GM21723 (cell line): ENCODE results near the gene TEX53.
A peak's percentile ranks its signal among the peaks of the same experiment; 100 is the strongest.

ENCODE experiments used
- ATAC-seq: cut with Tn5 transposase; IDR thresholded peaks from one replicate; pipeline ENCODE4 v1.9.1; 2021; ENCODE audit warnings: mild to moderate bottlenecking, moderate library complexity; ENCODE audit not compliant: unreplicated experiment

TEX53 gene

DNA sequence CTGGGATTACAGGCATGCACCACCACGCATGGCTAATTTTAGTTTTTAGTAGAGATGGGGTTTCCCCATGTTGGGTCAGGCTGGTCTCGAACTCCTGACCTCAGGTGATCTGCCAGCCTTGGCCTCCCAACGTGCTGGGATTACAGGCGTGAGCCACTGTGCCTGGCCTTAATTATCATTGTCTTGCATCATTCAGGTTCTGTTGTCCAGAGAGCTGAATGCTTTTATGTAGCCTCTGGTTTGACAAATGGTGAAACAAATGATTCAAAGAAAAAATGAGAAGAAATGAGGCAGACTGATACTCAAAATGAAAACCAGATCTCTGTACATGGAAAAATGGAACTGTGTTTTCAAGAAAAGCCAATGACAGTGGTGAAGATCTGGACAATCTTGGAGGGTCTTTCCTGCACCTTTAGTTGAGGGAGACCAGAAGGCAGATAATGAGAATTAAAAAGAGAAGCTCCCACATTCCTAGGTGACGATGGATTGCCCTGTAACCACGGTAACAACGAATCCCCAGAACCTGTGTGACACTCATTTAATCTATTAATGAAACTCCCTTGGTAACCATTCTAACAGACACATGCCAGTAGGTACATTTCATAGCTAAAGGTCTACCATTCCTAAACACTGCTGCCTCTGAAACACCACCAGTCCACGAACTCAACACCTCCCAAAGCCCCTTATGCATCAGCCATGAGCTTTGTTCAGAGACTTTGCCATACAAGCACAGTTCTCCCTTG, 22.8 kb upstream of the TEX53 start:
- no peak for ATAC-seq

DNA sequence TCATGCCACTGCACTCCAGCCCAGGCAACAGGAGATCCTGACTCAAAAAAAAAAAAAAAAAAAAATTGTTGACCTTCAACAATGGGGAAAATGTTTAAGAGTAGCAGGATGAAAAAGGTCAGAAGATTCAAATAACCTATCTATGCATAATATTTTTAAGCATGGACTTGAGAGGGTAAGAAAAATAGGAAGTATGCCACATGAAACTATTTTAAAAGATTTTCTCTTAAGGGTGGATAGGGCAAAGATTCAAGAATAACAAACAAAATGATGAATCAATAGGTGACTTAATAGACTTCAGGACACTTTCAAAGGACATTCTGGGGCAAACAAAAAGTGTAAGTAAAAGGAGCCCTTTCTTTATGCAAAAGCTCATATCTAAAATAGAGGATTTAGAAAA, 21.2 kb upstream of the TEX53 start:
- ATAC-seq, result no peak

DNA sequence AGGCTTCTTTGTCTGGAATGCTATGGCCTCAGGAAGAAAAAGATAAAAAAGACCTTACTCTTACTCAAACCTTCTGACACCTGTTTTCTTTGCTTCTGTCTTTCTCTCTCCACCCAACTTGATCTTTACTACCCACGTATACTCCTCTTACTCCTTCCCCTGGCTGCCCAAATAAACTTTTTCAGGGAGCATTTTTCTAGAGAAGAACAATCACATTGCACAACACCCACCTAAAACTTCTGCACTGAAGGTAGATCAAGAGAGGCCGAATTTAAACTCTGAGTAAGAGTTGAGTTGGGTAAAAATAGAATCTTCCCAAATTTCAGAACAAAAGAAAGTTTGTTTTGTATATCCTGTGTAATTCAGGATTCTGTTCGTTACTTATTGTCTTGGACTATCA, 20.5 kb upstream of the TEX53 start:
- ATAC-seq, result no peak

DNA sequence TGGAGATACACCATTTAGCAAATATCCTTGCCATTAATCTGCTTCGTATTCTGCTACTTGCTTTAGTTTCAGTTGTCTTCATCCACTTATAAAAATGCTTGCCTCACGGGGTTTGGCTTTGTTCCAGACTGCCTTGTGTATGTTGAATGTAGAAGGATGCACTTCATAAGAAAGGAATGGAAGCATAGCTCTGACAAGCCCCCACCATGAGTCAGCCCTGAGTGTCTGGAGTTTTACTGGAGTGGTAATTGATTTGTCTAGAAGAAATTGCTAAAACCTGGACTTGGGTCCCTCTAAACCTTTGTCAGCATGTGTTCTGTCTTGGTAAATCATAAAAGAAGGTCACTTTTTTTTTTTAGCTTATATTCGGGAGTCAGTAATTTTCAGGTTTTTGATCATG, 19.8 kb upstream of the TEX53 start:
- no peak for ATAC-seq

DNA sequence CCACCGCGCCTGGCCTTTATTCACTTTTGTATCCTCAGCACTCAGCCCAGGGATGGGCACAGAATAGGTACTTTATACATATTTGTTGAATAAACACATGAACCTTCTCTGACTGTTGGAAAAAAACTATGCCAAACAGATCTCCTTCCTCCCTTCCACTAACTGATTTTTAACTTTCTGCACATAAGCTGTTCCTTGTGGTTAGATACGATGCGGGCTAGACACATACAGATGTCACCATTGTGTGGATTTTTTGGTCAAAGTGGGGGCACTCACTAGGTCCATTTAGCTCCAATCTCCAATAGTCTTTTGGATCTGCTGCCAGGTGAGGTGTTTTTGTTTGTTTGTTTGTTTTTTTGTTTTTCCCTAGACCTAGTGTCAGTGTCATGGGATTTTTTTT, 19.3 kb upstream of the TEX53 start:
- no peak for ATAC-seq

DNA sequence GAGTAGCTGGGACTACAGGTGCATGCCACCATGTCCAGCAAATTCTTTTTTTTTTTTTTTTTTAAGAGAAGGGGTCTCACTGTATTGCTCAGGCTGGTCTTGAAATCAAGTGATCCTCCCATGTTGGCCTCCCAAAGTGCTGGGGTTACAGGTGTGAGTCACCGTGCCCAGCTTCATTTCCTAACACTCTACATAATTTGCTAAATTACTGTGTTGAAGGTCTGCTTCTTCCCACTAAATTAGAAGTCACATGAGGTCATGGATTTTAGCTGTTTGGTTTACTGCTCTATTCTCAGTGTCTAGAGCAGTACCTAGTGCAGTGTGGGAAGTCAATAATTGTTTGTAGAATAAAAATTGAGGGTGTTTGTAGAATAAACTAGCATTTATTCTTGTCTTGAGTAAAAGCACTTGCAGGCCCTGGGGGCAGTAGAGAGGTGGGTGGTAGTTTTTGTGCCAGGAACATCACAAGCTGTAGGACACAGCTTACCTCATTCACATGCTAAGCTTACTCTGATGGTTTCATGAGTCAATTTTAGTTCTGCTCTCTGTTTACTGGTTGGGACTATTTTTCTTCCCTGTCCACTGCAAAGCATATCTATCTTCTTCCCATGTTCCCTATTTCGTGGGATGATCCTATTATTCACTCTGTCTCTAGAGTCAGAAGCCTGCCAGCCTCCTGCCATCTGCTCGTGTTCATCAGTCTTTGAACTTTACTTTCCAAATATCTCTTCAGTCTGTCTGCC, 17.4 kb upstream of the TEX53 start:
- no peak for ATAC-seq

DNA sequence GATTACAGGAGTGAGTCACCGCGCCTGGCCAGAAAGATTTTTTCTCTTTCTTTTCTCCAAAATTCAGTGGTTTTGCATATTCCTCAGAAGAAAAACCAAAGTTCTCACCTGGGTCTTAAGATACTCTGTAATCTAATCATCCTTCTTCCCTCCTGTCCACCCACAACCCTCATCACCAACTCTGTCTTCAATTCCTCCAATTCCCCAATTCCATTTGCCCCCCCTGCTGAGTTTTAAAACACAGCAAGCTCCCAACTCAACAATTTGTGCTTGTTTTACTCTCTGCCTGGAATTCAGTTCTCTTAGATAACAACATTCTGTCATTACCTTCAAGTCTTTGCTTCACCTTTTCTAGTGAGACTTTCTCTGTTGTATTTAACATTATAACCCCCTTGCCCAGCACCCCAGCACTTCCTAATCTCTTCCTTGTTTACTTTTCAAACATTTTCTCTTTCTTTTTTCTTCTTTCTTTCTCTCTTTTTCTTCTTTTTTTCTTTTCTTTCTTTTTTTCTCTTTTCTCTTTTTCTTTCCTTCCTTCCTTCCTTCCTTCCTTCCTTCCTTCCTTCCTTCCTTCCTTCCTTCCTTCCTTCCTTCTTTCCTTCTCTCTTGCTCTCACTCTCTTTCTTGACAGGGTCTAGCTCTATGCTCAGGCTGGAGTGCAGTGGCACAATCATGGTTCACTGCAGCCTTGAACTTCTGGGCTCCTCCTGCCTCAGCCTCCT, 16.6 kb upstream of the TEX53 start:
- ATAC-seq, result no peak

DNA sequence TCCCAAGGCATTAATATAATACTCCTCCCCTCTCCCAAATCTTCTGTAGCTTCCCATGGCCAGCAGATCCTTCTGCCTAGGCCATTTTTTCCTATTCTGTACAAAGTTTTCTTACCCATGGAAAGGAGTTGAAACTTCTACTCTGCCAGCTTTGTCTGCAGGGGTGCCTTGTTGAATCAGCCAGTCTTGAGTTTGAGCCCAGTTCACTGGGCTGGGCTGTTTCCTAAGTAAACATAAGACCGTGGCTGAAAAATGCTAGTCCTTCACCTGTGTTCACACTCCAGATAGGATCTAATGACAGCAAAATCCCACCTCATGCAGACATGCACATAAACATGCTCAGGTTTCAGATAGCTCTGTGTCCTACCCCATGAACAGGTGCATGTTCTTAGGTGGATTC, 14.0 kb upstream of the TEX53 start:
- no peak for ATAC-seq

DNA sequence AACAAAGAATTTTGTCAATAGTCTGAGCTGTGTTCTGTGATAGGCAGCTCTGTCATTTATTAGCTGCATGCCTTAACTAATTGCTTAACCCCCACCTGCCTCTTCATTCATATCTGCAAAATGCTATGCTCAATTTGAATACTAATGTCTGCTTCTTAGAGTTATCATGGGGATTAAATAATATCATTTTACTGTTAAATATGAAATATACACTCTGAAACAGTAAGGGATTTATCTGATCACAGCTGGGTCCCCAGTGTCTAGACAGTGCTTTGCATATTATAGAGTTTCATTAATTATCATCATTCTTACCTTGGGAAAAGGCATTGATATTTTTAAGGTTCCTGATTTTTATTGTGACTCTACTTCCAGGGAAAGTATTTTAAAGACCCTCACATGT, 12.4 kb upstream of the TEX53 start:
- ATAC-seq, result no peak

DNA sequence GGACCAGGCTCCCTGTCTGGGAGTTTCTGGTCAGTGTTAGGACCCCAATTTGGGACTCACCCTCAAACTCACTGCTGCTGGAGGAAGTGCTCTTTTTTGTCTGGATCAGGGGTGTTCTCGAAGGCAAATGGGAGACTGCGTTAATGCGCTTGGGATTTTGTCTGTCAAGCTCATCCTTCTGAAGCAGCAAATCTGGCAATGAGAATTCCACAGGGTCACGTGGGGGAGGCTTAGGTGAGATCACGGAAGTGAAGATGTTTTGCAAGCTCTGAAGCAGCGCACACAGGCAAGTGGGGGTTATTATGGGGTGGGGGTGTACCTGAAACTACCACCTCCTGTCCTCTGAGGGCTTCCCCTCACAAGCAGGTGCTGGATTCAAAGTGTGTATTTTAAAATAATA, 10.5 kb upstream of the TEX53 start:
- no peak for ATAC-seq

DNA sequence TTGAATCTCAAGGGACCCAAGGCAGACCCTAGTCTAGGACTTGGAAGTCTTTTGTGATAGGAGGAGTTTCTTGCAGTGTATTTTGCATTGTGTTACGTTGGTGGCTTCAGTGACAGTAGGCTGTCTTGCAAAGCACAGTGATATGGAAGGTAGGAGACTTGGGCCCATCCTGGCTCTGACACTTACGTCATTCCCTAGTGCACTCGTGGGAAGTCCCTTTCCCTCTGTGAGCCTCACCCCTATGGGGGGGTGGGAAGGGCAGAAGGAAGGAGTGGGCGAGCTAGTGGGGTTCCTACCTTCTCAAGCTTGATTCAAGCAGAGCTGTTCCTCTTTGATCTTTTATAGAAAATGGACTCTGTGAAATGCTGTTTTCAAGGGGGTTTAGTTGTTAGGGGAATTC, 9.2 kb upstream of the TEX53 start:
- ATAC-seq, result no peak

DNA sequence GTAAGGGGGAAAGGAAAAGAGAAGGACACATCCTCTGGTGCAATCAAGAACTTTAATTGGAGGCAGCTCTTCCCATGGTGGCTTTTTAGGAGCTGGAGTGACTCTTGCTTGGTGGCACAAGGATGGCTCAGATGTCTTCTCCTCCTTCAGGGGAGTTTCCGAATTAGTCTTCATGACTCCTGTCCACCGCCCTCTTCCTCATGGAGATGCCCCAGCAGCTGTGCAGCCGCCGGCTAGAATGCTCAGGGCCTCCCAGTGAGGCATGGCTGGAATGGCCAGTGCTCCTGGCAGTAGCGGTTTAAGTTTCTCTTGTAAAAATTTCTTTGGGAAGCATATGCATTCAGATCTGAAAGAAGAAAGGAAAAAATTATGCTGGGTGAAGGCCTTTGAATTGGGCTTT, 8.8 kb upstream of the TEX53 start:
- no peak for ATAC-seq

DNA sequence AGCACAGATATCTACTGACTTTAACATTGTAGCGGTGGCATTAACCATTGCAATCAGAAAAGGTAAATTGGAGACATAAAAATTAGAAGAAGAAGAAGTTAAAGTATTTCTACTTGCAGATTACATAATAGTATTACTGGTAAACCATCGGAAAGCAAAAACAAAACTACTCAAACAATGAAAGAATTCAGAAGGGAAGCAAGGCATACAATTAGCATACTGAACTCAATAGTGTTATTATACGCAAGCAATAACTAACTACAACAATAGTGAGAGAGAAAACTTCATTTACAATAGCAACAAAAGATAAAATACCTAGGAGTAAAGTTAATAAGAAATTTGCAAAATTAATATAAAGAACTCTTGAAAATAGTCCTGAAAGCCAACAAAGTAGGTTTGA, 6.6 kb upstream of the TEX53 start:
- ATAC-seq, result no peak

DNA sequence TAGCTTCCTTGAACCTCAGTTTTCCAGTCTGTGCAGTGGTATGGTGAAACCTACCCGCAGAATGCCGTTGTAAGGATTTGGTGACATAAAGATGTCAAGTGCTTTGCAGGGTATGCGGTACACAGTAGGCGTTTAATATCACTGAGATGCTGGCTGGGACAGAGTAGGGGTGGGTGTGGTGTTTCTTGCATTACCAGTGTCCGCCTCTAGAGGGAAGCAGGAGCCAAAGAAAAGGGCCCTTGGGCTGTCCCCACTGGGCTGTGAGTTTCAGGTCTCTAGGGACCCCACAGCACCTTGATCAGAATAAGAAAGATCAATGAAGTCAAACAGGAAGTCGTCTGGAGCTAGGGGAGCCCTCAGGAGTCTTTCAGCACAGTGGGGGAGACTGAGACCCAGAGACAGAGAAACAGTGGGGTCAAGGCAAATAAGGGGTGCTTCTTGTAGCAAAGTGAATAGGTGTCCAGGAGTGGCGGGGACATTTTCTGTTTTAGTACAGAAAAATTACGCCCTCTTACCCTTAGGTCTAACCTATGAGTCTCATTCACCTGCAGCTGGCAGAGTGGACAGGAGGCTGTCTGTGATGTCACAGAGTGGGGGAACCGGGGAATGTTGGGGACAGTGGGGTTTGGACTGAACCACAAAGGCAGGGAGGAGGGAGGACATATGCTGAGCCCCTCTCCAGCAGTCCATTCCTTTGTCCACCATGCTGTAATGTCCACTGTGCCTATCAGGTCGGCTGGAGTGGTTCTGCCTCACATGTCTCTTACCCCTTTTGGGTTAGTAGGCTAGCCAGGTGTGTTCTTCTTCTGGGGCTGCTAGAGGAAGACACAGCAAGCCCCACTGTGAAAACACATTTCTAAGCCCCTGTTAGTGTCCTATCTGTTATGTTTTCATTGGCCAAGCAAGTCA, 4.7 kb upstream of the TEX53 start:
- peak; percentile 74 for ATAC-seq

DNA sequence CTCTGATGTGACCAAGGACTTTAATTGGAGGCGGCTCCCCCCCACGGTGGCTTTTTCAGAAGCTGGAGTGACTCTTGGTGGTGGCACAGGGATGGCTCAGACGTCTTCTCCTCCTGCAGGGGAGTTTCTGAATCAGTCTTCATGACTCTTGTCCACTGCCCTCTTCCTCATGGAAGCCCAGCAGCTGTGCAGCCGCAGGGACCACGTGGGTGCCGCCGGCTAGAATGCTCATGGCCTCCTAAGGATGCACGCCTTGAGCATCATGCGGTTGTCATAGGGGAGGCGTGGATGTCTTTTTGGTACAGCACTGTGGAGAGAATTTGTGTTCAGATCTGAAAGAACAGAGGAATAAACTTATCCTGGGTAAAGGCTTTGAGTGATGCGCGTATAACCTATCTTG, 1.3 kb downstream of the TEX53 start:
- no peak for ATAC-seq

DNA sequence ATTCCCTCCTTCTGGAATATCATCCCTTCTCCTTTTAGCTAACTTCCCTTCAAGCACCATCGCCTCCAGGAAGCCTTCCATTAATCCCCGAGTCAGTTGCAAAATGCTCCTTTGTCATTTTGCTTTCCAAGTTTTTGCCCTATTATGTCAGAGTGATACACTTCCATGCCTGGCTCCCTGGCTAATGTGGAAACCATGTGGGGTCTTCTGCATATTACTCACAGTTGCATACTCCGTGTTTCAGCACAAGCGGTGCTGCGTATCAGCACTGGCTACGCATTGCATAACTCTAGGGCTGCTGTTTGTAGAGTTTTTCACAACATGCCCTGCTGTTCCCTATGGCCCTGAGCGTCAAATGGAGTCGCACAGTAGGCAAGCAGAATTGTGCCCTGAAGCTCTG, 1.9 kb downstream of the TEX53 start:
- no peak for ATAC-seq

DNA sequence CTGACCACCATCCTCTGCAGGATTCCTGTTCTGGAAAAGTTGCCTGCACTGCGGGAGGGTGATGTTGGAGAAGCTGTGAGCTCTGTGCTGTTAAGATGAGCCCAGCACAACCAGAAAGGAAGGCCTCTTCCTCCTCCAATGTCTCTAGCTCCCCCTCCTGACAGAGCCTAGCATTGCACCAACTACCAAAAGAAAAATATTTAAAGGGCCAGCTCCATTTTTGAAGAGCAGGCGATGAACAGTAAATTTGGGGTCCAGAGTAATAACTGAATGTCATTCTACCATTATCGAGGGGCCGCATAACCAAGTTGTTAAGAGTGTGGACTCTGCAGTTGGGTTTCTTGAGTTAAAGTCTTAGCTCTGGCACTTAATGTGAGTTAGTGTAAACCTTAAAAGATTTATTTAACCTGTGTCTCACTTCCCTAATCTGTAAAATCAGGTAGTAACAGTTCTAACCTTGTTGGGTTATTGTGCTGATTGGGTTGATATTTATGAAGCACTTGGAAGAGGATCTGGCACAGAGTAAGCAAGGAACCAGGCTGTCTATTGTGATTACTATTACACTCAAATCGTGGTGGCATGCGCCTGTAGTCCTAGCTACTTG, 3.9 kb downstream of the TEX53 start:
- peak; percentile 85 for ATAC-seq

DNA sequence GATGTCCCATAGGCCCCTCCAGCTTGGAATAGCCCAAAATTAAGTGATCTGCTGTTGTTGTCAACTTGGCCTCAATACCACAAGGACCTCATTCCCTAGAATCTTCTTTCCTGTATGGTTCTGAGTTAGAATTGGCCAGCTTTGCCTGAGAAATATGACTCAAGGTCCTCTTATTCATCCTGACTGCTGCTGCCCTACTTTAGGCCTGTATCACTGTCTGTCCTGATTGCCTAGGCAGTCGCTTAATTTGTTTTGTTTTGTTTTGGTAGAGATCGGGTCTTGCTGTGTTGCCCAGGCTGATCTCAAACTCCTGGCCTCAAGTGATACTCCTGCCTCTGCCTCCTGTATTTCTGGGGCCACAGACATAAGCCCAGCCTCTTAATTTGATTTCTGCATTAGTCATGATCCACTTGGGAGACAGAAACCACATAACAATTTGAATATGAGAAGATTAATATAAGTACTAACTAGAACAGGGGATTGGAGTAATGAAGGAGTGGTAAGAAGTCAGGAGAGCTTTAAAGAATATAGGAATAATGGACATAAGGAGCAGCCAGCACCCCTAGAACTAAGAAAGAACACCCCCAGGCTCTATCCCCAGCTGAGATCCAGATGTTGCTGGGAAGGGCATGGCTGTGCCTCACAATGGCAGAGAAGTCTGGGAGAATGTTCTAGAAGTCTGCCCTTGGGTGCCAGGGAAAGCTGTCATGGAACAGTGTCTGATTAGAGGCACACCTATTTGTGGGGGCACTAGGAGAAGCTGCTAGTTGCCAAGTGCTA, 4.6 kb downstream of the TEX53 start:
- ATAC-seq, result peak; percentile 32

DNA sequence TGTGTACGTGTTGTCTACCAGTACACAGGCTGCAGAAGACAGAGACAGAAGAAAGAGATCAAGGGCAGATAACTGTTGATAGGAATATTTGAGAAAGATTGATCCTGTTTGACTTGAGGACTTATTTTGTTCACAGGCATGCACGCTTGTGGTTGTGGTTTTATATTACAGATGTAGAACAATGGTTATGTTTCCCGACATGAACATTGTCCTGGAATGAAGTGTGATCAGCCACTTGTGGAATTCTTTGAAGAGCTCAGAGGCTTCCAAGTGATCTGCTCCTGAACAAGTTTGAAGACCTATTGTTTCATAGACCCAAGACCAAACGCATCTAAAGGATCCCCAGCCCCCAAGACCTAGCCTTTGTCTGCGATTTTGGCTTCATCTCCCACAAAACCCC, 13.7 kb downstream of the TEX53 start:
- ATAC-seq, result no peak

DNA sequence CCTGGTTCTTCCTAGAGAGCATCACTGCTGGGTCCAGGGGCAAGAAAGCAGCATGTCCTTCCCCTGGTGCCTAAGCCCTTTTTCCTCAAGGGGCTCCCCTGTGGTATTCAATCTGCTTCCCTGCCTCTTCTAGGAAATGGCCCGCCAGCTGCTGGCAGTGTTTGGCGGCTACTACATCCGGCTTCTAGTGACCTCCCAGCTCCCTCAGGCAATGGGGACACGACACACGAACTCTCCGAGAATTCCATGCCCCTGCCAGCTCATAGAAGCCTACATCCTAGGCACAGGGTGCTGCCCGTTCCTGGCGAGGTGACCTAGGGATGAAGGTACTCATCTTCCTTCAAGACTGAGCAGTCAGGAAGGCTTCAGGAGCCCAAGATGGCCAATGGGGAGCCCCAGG, 14.6 kb downstream of the TEX53 start:
- ATAC-seq, result no peak
